Prostate gland (tissue), 2 donors: ENCODE data around the gene SPECC1. TPM values are rescaled to one million over a fixed set of nuclear protein-coding genes. Genes with fewer than 3 reads are reported as not detected.

Experiments used
- DNase-seq: peaks from one replicate; pipeline ENCODE4 v3.0.0-alpha.2; 2019; ENCODE audit warnings: low spot score
- H3K27ac ChIP-seq, 2 donors: fragments of 200-600 bp; sonication (generic); 2 replicates each; pipeline ENCODE4 v1.5.1; 2017 to 2019
- H3K27me3 ChIP-seq: fragments of 200-600 bp; sonication (generic); replicated peaks from 2 replicates; pipeline ENCODE4 v1.5.1; 2019; ENCODE audit not compliant: insufficient read depth
- H3K36me3 ChIP-seq, 2 donors: fragments of 200-600 bp; sonication (generic); 1 replicate in 1 of 2; 2 replicates in 1 of 2; pipeline versions ENCODE4 v1.5.1 to v1.8.1; 2017 to 2019
- H3K4me1 ChIP-seq: fragments of 200-600 bp; sonication (generic); replicated peaks from 2 replicates; pipeline ENCODE4 v1.5.1; 2019
- H3K4me3 ChIP-seq, 2 donors: fragments of 200-600 bp; sonication (generic); 2 replicates each; pipeline ENCODE4 v1.5.1; 2017 to 2019
- H3K9me3 ChIP-seq: fragments of 200-600 bp; sonication (generic); 2 replicates; pipeline ENCODE4 v1.5.1; 2017
- POLR2A ChIP-seq: fragments of 450-650 bp; IDR thresholded peaks from one replicate; pipeline ENCODE4 v1.6.1; 2016; ENCODE audit warnings: antibody characterized with exemption, mild to moderate bottlenecking
- POLR2AphosphoS5 ChIP-seq: sonication (generic); formaldehyde crosslinking; IDR thresholded peaks from one replicate; pipeline ENCODE4 v1.6.1; 2017; ENCODE audit warnings: antibody characterized with exemption
- WGBS: methylation state at CpG from one replicate; pipeline ENCODE4 v1.1.5; 2018; 5-methylcytosine and 5-hydroxymethylcytosine counted together
- intact Hi-C: fragments of 100-400 bp; cut with DNase I; formaldehyde crosslinking; loops from one replicate; pipeline ENCODE4 v1.14.2; 2022
- total RNA-seq, 2 donors: library from RNA; depleted of rRNA; stranded (reverse); fragments of >200 nt; gene quantifications; one replicate each; pipeline ENCODE4 v1.1.0, GENCODE V29; 2016
- TF ChIP-seq, protein P1 (sequence below), 4 experiments: fragments of 200-600 bp in 2 of 4; fragments of 450-650 bp in 2 of 4; sonication (generic) in 2 of 4; IDR thresholded peaks; 1 replicate in 3 of 4; 2 replicates in 1 of 4; pipeline ENCODE4 v1.5.1; 2016 to 2019; ENCODE audit warnings: antibody characterized with exemption in 4 of 4, mild to moderate bottlenecking in 2 of 4, moderate library complexity in 2 of 4

Gene SPECC1
- total RNA-seq, 2 donors from 2014 or later: 29.7 to 85.5 TPM

DNA sequence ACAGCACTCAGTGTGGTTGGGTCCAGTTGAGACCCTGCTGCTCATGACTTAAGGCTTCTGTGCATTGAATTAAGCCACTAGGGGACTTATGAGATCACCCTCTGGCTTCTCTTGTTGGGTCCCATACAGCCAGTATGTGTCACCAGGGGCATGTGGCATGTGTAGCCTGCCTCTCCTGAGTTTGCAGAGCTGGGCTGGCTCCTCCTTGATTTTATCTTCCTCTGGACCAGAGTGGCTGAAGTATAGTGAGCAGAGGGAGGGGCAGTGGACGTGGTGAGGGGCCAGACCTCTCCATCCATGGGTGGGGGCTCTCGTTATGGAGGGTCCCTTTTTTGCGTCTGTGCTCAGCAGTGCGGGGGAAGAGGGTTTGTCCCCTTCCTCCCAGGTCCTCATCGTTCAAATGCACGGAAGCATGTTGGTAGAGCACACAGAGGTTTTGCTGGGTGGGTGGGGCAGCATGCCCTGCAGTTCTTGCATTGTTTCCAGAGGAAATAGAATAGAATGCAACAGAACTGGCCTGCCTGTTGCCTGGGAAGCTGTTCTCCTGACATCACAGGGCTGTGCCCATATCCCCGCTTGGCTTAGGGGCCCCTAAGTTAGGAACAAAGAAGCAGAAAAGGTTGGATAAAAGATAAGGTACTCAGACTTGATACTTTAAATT lies 77.4 kb downstream of the SPECC1 start:
- Histone ChIP-seq H3K4me3 (no peak overlapping the region), H3K36me3 (no peaks in the 10 kb centered on the region), H3K27me3 (no peaks in the 10 kb centered on the region), H3K27ac (no peak overlapping the region), H3K9me3 (no peaks in the 10 kb centered on the region), H3K4me1 (no peaks in the 10 kb centered on the region)
- TF ChIP-seq POLR2AphosphoS5: no peak
- TF ChIP-seq, protein P1, sequence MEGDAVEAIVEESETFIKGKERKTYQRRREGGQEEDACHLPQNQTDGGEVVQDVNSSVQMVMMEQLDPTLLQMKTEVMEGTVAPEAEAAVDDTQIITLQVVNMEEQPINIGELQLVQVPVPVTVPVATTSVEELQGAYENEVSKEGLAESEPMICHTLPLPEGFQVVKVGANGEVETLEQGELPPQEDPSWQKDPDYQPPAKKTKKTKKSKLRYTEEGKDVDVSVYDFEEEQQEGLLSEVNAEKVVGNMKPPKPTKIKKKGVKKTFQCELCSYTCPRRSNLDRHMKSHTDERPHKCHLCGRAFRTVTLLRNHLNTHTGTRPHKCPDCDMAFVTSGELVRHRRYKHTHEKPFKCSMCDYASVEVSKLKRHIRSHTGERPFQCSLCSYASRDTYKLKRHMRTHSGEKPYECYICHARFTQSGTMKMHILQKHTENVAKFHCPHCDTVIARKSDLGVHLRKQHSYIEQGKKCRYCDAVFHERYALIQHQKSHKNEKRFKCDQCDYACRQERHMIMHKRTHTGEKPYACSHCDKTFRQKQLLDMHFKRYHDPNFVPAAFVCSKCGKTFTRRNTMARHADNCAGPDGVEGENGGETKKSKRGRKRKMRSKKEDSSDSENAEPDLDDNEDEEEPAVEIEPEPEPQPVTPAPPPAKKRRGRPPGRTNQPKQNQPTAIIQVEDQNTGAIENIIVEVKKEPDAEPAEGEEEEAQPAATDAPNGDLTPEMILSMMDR (IDR thresholded peaks at IDR 0.05): no peak
- TF ChIP-seq POLR2A: no peak
- 73% methylated on average over 7 of the region's 7 CpGs for WGBS
- DNase-seq: no peak
- intact Hi-C loops: no loop called here

DNA sequence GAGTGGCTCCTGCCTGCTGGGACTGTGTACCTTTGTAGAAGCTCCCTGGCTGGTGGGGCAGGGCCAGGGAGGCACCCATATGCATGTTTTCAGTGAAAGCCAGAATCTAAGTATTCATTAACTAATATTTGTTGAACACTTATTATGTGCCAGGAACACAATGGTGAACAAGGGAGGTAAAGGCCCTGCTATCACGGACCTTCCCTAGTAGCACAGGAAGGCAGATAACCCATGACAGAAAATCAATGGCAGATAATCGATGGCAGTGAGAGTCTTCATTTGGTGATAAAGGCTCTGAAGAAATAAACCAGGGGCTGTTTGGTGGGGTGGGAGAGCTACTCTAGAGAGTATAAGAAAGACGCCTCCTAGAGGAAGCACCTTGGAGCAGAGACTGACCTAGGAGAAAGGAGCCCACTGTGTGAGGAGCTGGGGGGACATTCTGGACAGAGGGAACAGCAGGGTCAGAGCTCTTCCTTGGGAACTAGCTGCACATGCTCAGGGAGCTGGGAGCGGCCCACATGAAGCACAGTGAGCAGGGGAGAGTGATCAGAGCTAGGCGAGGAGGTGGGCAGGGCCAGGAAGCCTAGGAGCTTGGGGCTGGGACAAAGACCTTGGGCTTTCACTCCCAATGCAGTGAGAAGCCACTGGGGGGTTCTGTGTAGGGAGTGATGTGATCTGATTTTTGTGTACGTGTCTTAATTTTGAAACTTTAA lies 78.5 kb downstream of the SPECC1 start:
- Histone ChIP-seq H3K27me3 (no peaks in the 10 kb centered on the region), H3K27ac (no peak overlapping the region), H3K4me3 (no peak overlapping the region), H3K9me3 (no peaks in the 10 kb centered on the region), H3K36me3 (no peaks in the 10 kb centered on the region), H3K4me1 (no peaks in the 10 kb centered on the region)
- DNase-seq: no peak
- intact Hi-C loops: no loop called here
- 95% methylated on average over 6 of the region's 6 CpGs for whole genome bisulfite sequencing
- TF ChIP-seq, protein P1 (IDR thresholded peaks at IDR 0.05): no peak
- TF ChIP-seq POLR2AphosphoS5: no peak
- TF ChIP-seq POLR2A: no peak

DNA sequence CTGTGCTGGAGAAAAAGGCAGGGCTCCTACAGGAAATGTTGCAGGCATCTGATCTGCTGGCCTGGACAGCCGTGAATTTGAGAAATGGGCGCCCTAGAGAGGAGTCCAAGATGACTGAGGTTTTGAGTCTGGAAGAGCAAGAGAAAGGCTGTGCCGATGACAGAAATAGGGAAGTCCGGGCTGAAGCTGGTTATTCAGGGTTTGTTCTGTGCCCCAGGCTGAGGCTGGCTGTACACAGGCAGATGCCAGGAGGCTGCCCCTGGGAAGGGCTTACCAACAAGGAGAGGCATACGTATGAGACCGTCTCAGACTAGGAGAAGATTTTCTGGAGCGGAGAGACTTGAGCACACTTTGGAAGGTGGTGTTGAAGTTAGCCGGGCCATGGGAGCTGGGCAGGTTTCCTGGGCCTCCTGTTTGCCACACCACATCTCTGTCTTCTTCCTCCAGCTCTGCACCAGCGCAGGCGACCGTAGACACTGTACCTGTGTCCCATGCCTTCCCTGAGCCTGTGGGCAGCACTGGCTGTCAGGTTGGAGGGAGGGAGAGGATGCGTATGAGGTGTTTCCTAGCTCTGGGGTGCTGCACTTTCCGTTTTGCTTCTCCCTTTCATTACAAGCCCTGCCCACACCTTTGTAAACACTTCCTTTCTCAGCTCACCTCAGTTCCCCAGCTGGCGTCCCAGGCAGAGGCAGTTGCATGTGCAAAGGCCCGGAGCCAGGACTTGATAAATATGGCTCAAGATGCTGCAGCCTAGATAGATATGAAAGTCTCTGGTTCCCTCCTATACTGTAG lies 80.8 kb downstream of the SPECC1 start:
- H3K27ac ChIP-seq: no peak overlapping the region
- DNase-seq: no peak
- intact Hi-C loops: no loop called here
- WGBS: 86% methylated on average over 15 of the region's 15 CpGs
- no peaks in the 10 kb centered on the region for H3K27me3 ChIP-seq
- H3K4me3 ChIP-seq: no peak overlapping the region
- H3K36me3 ChIP-seq: no peaks in the 10 kb centered on the region
- H3K9me3 ChIP-seq: no peaks in the 10 kb centered on the region
- no peaks in the 10 kb centered on the region for H3K4me1 ChIP-seq
- TF ChIP-seq, protein P1 (IDR thresholded peaks at IDR 0.05): no peak
- no peak for TF ChIP-seq POLR2AphosphoS5
- TF ChIP-seq POLR2A: no peak

DNA sequence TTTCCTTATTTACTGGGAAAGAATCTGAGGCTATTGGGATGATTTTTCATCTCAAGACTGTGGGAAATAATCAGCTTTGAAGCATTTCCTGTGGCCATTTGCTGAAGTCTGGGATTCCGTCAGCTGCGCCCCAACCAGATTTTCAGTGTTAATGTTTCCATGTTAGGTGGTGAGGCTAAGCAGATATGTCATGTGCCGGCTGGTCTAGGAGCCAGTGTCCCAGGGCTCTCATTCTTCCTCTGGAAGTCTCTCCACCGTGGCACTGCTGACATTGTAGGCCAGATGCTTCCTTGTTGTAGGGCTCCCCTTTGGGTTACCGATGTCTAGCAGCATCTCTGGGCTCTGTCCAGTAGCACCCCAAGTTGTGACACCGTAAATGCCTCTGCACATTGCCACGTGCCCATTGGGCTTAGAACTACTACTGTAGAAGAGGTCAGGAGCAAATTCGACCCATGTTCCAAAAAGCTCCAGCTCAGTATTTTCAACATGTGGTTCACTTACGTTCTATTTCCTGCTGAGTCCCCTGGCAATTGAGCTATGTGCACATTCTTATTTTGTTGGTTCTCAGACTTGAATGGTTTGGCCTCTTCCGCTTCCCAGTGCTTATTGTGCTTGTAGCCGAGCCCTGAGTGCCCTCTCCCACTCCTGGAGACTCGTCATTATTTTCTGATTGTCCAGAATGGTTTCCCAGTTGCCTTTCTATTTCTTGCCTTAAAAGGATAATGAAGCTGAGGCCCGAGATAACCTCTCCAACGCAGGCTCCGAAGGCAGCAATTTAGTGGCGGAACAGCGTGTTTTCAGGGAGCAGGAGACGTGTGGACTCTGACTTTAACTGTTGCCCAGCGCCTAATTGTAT lies 82.2 kb downstream of the SPECC1 start:
- peak overlapping the region in 1 of 2 donors; percentile 29 for H3K27ac ChIP-seq
- no peaks in the 10 kb centered on the region for H3K27me3 ChIP-seq
- WGBS: 67% methylated on average over 19 of the region's 19 CpGs
- H3K4me3 ChIP-seq: no peak overlapping the region
- no peaks in the 10 kb centered on the region for H3K36me3 ChIP-seq
- intact Hi-C loops: no loop called here
- no peak for DNase-seq
- no peaks in the 10 kb centered on the region for H3K9me3 ChIP-seq
- no peak for TF ChIP-seq POLR2A
- TF ChIP-seq, protein P1 (IDR thresholded peaks at IDR 0.05): no peak
- no peaks in the 10 kb centered on the region for H3K4me1 ChIP-seq
